Mammary epithelial cell (primary cell): ENCODE measurements around the gene FZR1.

ENCODE experiments used
- EZH2 ChIP-seq: IDR thresholded peaks from 2 replicates; pipeline ENCODE4 v1.6.1; 2012; ENCODE audit warnings: low read length, inconsistent platforms, borderline replicate concordance
- TF ChIP-seq, protein P1 (sequence below), 2 donors: IDR thresholded peaks in 1 of 2; conservative IDR thresholded peaks in 1 of 2; 2 replicates each; pipeline ENCODE4 v1.5.1; 2011 to 2012; ENCODE audit warnings: inconsistent platforms in 2 of 2, low read length in 2 of 2, mild to moderate bottlenecking in 2 of 2, control low read depth in 1 of 2, low read depth in 1 of 2; ENCODE audit not compliant: insufficient read depth in 1 of 2; ENCODE audit errors: extremely low read depth in 1 of 2

DNA sequence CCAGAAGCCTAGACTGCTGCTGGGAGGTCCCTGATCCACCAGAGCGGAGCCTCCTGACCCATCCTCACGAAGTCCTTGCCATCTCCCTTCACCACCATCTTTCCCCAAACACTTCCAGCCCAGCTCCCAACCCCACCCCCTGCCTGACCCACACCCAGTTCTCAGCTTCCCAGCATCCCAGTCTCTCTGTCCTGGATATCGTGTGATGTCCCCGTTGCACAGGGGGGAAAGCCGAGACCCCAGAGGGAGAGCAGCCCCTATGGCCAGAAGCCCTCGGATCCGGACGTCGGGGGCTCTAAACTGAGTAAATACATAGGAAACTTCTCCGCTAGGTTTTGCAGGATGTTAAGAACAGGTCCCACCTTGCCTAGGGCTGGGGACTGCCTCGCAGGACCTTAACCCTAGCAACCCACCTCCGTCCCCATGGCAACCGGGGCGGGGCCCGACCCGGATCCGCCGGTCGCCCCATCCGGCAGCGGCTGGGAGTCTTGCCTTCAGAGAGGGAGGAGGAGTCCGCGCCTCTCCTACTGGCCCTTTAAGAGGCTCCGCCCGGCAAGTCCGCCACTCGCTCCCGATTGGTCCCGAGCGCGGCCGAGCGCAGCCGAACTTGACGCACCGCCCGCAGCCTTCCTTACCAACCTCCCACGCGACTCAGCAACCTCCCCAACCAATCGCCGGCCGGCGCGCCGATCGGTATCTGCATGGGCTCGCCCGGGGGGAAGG lies 66.2 kb downstream of the FZR1 start:
- TF ChIP-seq, protein P1, sequence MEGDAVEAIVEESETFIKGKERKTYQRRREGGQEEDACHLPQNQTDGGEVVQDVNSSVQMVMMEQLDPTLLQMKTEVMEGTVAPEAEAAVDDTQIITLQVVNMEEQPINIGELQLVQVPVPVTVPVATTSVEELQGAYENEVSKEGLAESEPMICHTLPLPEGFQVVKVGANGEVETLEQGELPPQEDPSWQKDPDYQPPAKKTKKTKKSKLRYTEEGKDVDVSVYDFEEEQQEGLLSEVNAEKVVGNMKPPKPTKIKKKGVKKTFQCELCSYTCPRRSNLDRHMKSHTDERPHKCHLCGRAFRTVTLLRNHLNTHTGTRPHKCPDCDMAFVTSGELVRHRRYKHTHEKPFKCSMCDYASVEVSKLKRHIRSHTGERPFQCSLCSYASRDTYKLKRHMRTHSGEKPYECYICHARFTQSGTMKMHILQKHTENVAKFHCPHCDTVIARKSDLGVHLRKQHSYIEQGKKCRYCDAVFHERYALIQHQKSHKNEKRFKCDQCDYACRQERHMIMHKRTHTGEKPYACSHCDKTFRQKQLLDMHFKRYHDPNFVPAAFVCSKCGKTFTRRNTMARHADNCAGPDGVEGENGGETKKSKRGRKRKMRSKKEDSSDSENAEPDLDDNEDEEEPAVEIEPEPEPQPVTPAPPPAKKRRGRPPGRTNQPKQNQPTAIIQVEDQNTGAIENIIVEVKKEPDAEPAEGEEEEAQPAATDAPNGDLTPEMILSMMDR (conservative IDR thresholded peaks at IDR 0.05 in 1 of 2, IDR thresholded peaks at IDR 0.05 in 1 of 2; ENCODE audit: extremely low read depth in 1 of 2, insufficient read depth in 1 of 2, low read depth in 1 of 2, low read length in 2 of 2), result no peak
- TF ChIP-seq EZH2, result no peak
